Breast epithelium (tissue), 4 donors: Measurements from ENCODE around the gene C1orf115. TPM values are rescaled to one million over a fixed set of nuclear protein-coding genes. Genes with fewer than 3 reads are reported as not detected.

Source experiments
- DNase-seq, 2 donors: peaks; one replicate each; pipeline ENCODE4 v3.0.0-alpha.2; 2019; ENCODE audit warnings: low spot score in 2 of 2
- H3K27ac ChIP-seq, 2 donors: fragments of 200-600 bp; sonication (generic) in 1 of 2; one replicate each; pipeline ENCODE4 v1.5.1; 2016 to 2019; ENCODE audit warnings: mild to moderate bottlenecking in 1 of 2
- H3K27me3 ChIP-seq, 2 donors: fragments of 200-600 bp; sonication (generic) in 1 of 2; one replicate each; pipeline versions ENCODE4 v1.5.1 to v1.6.0; 2017 to 2019; ENCODE audit warnings: control low read depth in 1 of 2, mild to moderate bottlenecking in 1 of 2
- H3K36me3 ChIP-seq: fragments of 200-600 bp; one replicate; pipeline ENCODE4 v1.5.1; 2019
- H3K4me1 ChIP-seq, 2 donors: fragments of 200-600 bp; sonication (generic); one replicate each; pipeline ENCODE4 v1.5.1; 2016 to 2019; ENCODE audit warnings: control low read depth in 1 of 2
- H3K4me3 ChIP-seq, 3 donors: fragments of 200-600 bp; sonication (generic); 1 replicate in 2 of 3; 2 replicates in 1 of 3; pipeline ENCODE4 v1.5.1; 2016 to 2019; ENCODE audit warnings: mild to moderate bottlenecking in 3 of 3, moderate library complexity in 2 of 3
- H3K9me3 ChIP-seq, 2 donors: fragments of 200-600 bp; sonication (generic) in 1 of 2; one replicate each; pipeline ENCODE4 v1.5.1; 2016 to 2019; ENCODE audit warnings: control low read depth in 1 of 2
- POLR2A ChIP-seq: fragments of 450-650 bp; IDR thresholded peaks from one replicate; pipeline ENCODE4 v1.6.1; 2016; ENCODE audit warnings: antibody characterized with exemption, mild to moderate bottlenecking, moderate library complexity
- POLR2AphosphoS5 ChIP-seq, 3 donors: sonication (generic); formaldehyde crosslinking; IDR thresholded peaks; one replicate each; pipeline ENCODE4 v1.6.1; 2017; ENCODE audit warnings: antibody characterized with exemption in 3 of 3
- intact Hi-C: fragments of 100-400 bp; cut with DNase I; formaldehyde crosslinking; loops from one replicate; pipeline ENCODE4 v1.15.1; 2023; ENCODE audit warnings: low total_unique reads
- total RNA-seq, 3 donors: library from RNA; depleted of rRNA; stranded (reverse); fragments of >200 nt; gene quantifications; one replicate each; pipeline ENCODE4 v1.1.0, GENCODE V29; 2016
- TF ChIP-seq, protein P1 (sequence below), 3 donors: fragments of 450-650 bp; IDR thresholded peaks; one replicate each; pipeline ENCODE4 v1.5.1; 2016 to 2017; ENCODE audit warnings: antibody characterized with exemption in 3 of 3, mild to moderate bottlenecking in 3 of 3, moderate library complexity in 3 of 3

The C1orf115 gene
- total RNA-seq, 3 donors from 2014 or later: 29.3 to 44.6 (median 38.1) TPM

DNA sequence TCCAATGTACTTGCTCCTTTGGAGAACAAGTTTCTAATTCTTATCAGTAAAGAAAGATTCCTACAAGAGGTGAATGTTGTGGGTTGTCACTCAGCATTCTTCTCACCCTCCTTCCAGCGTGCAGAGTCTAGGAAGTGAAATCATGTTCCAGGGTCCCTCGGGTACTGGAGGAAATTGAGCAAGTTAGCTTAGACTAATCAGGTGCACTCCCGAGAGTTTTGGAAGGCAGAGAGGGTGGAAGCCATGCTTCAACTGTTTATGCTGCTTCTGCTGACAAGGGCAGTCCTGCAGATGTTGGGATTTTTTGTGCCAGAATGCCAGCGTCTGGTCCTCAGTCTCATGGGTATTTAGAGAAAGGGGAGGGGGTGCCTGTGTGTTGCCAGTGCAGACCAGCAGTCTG, 5.3 kb upstream of the C1orf115 start:
- Histone ChIP-seq H3K9me3 (no peaks in the 10 kb centered on the region), H3K27me3 (no peaks in the 10 kb centered on the region), H3K27ac (no peak overlapping the region), H3K36me3 (no peaks in the 10 kb centered on the region), H3K4me3 (no peak overlapping the region), H3K4me1 (peaks cover 3 to 4% of the 10 kb centered on the region in 2 donors)
- no peak for DNase-seq
- intact Hi-C loops: no loop called here
- TF ChIP-seq POLR2A: no peak
- TF ChIP-seq, protein P1, sequence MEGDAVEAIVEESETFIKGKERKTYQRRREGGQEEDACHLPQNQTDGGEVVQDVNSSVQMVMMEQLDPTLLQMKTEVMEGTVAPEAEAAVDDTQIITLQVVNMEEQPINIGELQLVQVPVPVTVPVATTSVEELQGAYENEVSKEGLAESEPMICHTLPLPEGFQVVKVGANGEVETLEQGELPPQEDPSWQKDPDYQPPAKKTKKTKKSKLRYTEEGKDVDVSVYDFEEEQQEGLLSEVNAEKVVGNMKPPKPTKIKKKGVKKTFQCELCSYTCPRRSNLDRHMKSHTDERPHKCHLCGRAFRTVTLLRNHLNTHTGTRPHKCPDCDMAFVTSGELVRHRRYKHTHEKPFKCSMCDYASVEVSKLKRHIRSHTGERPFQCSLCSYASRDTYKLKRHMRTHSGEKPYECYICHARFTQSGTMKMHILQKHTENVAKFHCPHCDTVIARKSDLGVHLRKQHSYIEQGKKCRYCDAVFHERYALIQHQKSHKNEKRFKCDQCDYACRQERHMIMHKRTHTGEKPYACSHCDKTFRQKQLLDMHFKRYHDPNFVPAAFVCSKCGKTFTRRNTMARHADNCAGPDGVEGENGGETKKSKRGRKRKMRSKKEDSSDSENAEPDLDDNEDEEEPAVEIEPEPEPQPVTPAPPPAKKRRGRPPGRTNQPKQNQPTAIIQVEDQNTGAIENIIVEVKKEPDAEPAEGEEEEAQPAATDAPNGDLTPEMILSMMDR (IDR thresholded peaks at IDR 0.05): no peak
- TF ChIP-seq POLR2AphosphoS5 (IDR thresholded peaks at IDR 0.05): no peak

DNA sequence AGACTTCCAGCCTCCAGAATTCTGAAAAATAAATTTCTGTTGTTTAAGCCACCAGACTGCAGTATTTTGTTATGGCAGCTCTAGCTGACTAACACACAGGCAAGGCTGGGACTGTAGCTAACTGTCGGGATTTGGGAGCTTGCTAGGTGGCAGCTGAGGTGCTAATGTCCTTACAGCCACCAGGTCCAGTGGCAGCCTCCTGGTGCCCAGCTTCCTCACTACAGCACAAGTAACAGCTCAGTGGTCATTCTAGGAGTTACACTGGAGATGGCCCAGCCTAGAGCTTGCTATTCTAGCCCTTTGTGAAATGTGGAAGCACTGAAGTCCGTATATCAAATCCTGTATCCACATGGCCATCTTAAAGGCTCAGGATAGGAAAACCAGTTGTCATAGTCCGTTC, 4.3 kb upstream of the C1orf115 start:
- Histone ChIP-seq H3K27me3 (no peaks in the 10 kb centered on the region), H3K4me3 (no peak overlapping the region), H3K36me3 (no peaks in the 10 kb centered on the region), H3K9me3 (no peaks in the 10 kb centered on the region), H3K4me1 (peaks cover 3 to 4% of the 10 kb centered on the region in 2 donors), H3K27ac (no peak overlapping the region)
- TF ChIP-seq, protein P1 (IDR thresholded peaks at IDR 0.05): no peak
- TF ChIP-seq POLR2A (no peak), POLR2AphosphoS5 (IDR thresholded peaks at IDR 0.05) (no peak)
- no peak for DNase-seq
- intact Hi-C loops: no loop called here

DNA sequence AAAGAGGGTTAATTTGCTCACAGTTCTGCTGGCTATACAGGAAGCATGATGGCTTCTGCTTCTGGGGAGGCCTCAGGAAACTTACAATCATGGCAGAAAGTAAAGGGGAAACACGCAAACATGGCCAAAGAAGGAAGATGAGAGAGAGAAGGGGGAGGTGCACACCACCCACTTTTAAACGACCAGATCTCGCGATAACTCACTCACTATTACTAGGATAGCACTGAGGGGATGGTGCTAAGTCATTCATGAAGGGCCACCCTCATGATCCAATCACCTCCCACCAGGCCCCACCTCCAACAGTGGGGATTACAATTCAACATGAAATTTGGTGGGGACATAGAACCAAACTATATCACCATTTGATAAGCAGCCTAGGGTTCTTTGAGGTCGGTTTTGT, 2.4 kb upstream of the C1orf115 start:
- H3K27me3 ChIP-seq: no peaks in the 10 kb centered on the region
- H3K9me3 ChIP-seq: no peaks in the 10 kb centered on the region
- intact Hi-C loops: no loop called here
- peaks cover 3 to 4% of the 10 kb centered on the region in 2 donors for H3K4me1 ChIP-seq
- no peak for DNase-seq
- no peak overlapping the region for H3K4me3 ChIP-seq
- TF ChIP-seq POLR2A: no peak
- TF ChIP-seq, protein P1 (IDR thresholded peaks at IDR 0.05): no peak
- no peak for TF ChIP-seq POLR2AphosphoS5 (IDR thresholded peaks at IDR 0.05)
- H3K36me3 ChIP-seq: no peaks in the 10 kb centered on the region
- no peak overlapping the region for H3K27ac ChIP-seq

DNA sequence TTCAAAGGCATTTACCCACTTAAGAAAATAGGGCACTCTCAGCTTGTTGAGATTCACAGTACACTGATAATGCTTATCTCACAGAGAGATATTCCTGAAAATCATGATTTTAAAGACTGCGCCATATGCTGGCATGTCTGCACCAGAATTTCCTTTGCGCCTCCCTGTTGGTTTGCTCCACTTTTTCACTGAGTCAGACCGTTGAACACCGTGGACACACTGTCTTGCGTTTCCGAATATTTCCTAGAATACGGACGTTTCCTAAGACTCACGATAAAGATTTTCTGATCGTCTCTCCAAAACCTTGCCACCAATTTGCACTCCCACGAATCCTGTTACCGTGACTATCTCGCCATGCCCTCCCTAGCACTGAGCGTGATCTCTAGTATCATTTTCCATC, 497 bp upstream of the C1orf115 start:
- no peaks in the 10 kb centered on the region for H3K27me3 ChIP-seq
- TF ChIP-seq POLR2A: no peak
- TF ChIP-seq, protein P1 (IDR thresholded peaks at IDR 0.05): no peak
- TF ChIP-seq POLR2AphosphoS5 (IDR thresholded peaks at IDR 0.05): no peak
- peak overlapping the region in 1 of 2 donors; percentile 75 for H3K27ac ChIP-seq
- H3K4me1 ChIP-seq: peaks cover 3 to 4% of the 10 kb centered on the region in 2 donors
- peak overlapping the region; percentile 69 to 88 (median 78) for H3K4me3 ChIP-seq
- DNase-seq: no peak
- no peaks in the 10 kb centered on the region for H3K36me3 ChIP-seq
- intact Hi-C loops: loop anchor here (5.0 kb wide), 1 partner anchor 43 kb away; no protein-coding TSS in a partner anchor
- no peaks in the 10 kb centered on the region for H3K9me3 ChIP-seq

DNA sequence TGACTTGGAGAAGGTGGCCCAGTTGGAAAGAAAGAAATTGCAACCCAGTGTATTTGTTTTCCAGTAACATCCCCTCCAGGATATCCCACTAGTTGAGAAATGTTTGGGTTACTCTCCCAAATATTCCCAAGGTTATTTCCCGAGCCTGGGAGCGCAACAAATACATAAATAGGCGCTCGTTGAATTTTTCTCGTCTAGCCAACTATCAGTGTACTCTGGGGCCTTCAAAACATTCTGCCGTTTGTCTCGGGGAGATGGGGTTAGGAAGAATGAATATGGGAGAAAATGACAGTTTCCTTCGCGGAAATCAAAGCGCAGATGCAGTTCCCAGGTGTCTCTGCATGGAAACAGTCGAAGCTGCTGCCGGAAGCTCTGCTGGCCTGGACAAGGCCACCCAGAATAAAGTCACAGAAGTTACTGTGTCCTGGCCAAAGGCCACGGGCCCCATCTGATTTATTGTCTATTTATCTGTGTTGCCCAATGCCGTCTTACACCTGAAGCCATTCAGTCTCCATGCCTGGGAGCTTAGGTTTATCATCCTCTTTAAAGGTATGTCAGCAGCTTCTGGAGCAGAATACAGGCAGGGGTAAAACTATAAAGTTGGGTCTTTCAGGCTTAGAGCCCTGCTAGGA, 1.0 kb downstream of the C1orf115 start:
- Histone ChIP-seq H3K9me3 (no peaks in the 10 kb centered on the region), H3K4me3 (peak overlapping the region; percentile 69 to 88 (median 78)), H3K4me1 (peaks cover 3 to 4% of the 10 kb centered on the region in 2 donors), H3K27me3 (no peaks in the 10 kb centered on the region), H3K27ac (peak overlapping the region; percentile 14 to 75), H3K36me3 (no peaks in the 10 kb centered on the region)
- TF ChIP-seq POLR2A (no peak), POLR2AphosphoS5 (IDR thresholded peaks at IDR 0.05) (no peak)
- TF ChIP-seq, protein P1 (IDR thresholded peaks at IDR 0.05): no peak
- no peak for DNase-seq
- intact Hi-C loops: loop anchor here (5.0 kb wide), 1 partner anchor 41 kb away; no protein-coding TSS in a partner anchor
